Breast epithelium (tissue), 4 donors: Measurements from ENCODE around the gene VWF. TPM values are rescaled to one million over a fixed set of nuclear protein-coding genes. Genes with fewer than 3 reads are reported as not detected.
A peak's percentile ranks its signal among the peaks of the same experiment; 100 is the strongest.

Experiments used
- DNase-seq, 2 donors: peaks; one replicate each; pipeline ENCODE4 v3.0.0-alpha.2; 2019; ENCODE audit warnings: low spot score in 2 of 2
- H3K27ac ChIP-seq, 2 donors: fragments of 200-600 bp; sonication (generic) in 1 of 2; one replicate each; pipeline ENCODE4 v1.5.1; 2016 to 2019; ENCODE audit warnings: mild to moderate bottlenecking in 1 of 2
- H3K27me3 ChIP-seq, 2 donors: fragments of 200-600 bp; sonication (generic) in 1 of 2; one replicate each; pipeline versions ENCODE4 v1.5.1 to v1.6.0; 2017 to 2019; ENCODE audit warnings: control low read depth in 1 of 2, mild to moderate bottlenecking in 1 of 2
- H3K36me3 ChIP-seq: fragments of 200-600 bp; one replicate; pipeline ENCODE4 v1.5.1; 2019
- H3K4me1 ChIP-seq, 2 donors: fragments of 200-600 bp; sonication (generic); one replicate each; pipeline ENCODE4 v1.5.1; 2016 to 2019; ENCODE audit warnings: control low read depth in 1 of 2
- H3K4me3 ChIP-seq, 3 donors: fragments of 200-600 bp; sonication (generic); 1 replicate in 2 of 3; 2 replicates in 1 of 3; pipeline ENCODE4 v1.5.1; 2016 to 2019; ENCODE audit warnings: mild to moderate bottlenecking in 3 of 3, moderate library complexity in 2 of 3
- H3K9me3 ChIP-seq, 2 donors: fragments of 200-600 bp; sonication (generic) in 1 of 2; one replicate each; pipeline ENCODE4 v1.5.1; 2016 to 2019; ENCODE audit warnings: control low read depth in 1 of 2
- CTCF ChIP-seq, 3 donors: fragments of 450-650 bp; IDR thresholded peaks; one replicate each; pipeline ENCODE4 v1.5.1; 2016 to 2017; ENCODE audit warnings: antibody characterized with exemption in 3 of 3, mild to moderate bottlenecking in 3 of 3, moderate library complexity in 3 of 3
- POLR2A ChIP-seq: fragments of 450-650 bp; IDR thresholded peaks from one replicate; pipeline ENCODE4 v1.6.1; 2016; ENCODE audit warnings: antibody characterized with exemption, mild to moderate bottlenecking, moderate library complexity
- POLR2AphosphoS5 ChIP-seq, 3 donors: sonication (generic); formaldehyde crosslinking; IDR thresholded peaks; one replicate each; pipeline ENCODE4 v1.6.1; 2017; ENCODE audit warnings: antibody characterized with exemption in 3 of 3
- intact Hi-C: fragments of 100-400 bp; cut with DNase I; formaldehyde crosslinking; loops from one replicate; pipeline ENCODE4 v1.15.1; 2023; ENCODE audit warnings: low total_unique reads
- total RNA-seq, 3 donors: library from RNA; depleted of rRNA; stranded (reverse); fragments of >200 nt; gene quantifications; one replicate each; pipeline ENCODE4 v1.1.0, GENCODE V29; 2016

The VWF gene
- total RNA-seq, 3 donors from 2014 or later = 60.3 to 267 (median 117) TPM

- Histone ChIP-seq H3K9me3 (no peaks in the 10 kb centered on the region), H3K4me1 (peaks cover 0 to 6% of the 10 kb centered on the region in 2 donors), H3K27ac (no peak within 1 kb of the TSS), H3K27me3 (peaks cover 0 to 14% of the 10 kb centered on the region in 2 donors), H3K4me3 (peak within 1 kb of the TSS; percentile 36 to 74 (median 49)), H3K36me3 (no peaks in the 10 kb centered on the region)
- no peak for TF ChIP-seq POLR2AphosphoS5 (IDR thresholded peaks at IDR 0.05)
- TF ChIP-seq POLR2A = no peak
- TF ChIP-seq CTCF (IDR thresholded peaks at IDR 0.05) = no peak
- intact Hi-C loops = no loop called here
- DNase-seq = no peak
Measured at GRCh38 chr12:5945071-5946008, 179.1 kb downstream of the VWF start, which contains the start of gene ANO2. TSS of gene ANO2 (minus strand) at chr12:5945259. CDS start at chr12:5945217, 42 bp downstream.

GRCh38 chr12:5944688-5945070, 179.8 kb downstream of the VWF start:
- H3K9me3 ChIP-seq = no peaks in the 10 kb centered on the region
- H3K36me3 ChIP-seq = no peaks in the 10 kb centered on the region

GRCh38 chr12:5944053-5944452, 180.4 kb downstream of the VWF start:
- no peak overlapping the region for H3K27ac ChIP-seq
- H3K4me1 ChIP-seq = peaks cover 0 to 6% of the 10 kb centered on the region in 2 donors
- no peaks in the 10 kb centered on the region for H3K9me3 ChIP-seq
- intact Hi-C loops = no loop called here
- no peak overlapping the region for H3K4me3 ChIP-seq
- no peak for TF ChIP-seq POLR2A
- no peak for TF ChIP-seq POLR2AphosphoS5 (IDR thresholded peaks at IDR 0.05)
- TF ChIP-seq CTCF (IDR thresholded peaks at IDR 0.05) = no peak
- no peak for DNase-seq
- peaks cover 0 to 14% of the 10 kb centered on the region in 2 donors for H3K27me3 ChIP-seq
- H3K36me3 ChIP-seq = no peaks in the 10 kb centered on the region

More at GRCh38 chr12:5944688-5945070, 179.8 kb downstream of the VWF start:
- Histone ChIP-seq H3K4me1 (peaks cover 0 to 6% of the 10 kb centered on the region in 2 donors), H3K27me3 (peaks cover 0 to 14% of the 10 kb centered on the region in 2 donors), H3K27ac (no peak overlapping the region), H3K4me3 (peak overlapping the region; percentile 36 to 74 (median 49))
- no peak for DNase-seq
- TF ChIP-seq POLR2A = no peak
- intact Hi-C loops = no loop called here

GRCh38 chr12:5941907-5942306, 182.6 kb downstream of the VWF start:
- Histone ChIP-seq H3K4me1 (peaks cover 0 to 6% of the 10 kb centered on the region in 2 donors), H3K27me3 (peaks cover 0 to 15% of the 10 kb centered on the region in 2 donors), H3K36me3 (no peaks in the 10 kb centered on the region), H3K4me3 (no peak overlapping the region), H3K27ac (no peak overlapping the region), H3K9me3 (no peaks in the 10 kb centered on the region)
- intact Hi-C loops = no loop called here
- TF ChIP-seq POLR2A = no peak
- TF ChIP-seq CTCF (IDR thresholded peaks at IDR 0.05) = no peak
- TF ChIP-seq POLR2AphosphoS5 (IDR thresholded peaks at IDR 0.05) = no peak
- no peak for DNase-seq

GRCh38 chr12:5927732-5928516, 196.5 kb downstream of the VWF start:
- Histone ChIP-seq H3K27me3 (peaks cover 0 to 7% of the 10 kb centered on the region in 2 donors), H3K36me3 (no peaks in the 10 kb centered on the region), H3K4me3 (no peak overlapping the region), H3K9me3 (no peaks in the 10 kb centered on the region), H3K27ac (no peak overlapping the region), H3K4me1 (no peaks in the 10 kb centered on the region)
- DNase-seq = no peak
- intact Hi-C loops = no loop called here
- TF ChIP-seq POLR2A (no peak), POLR2AphosphoS5 (IDR thresholded peaks at IDR 0.05) (no peak), CTCF (IDR thresholded peaks at IDR 0.05) (no peak)
